Kidney (tissue), 14 donors: Measurements from ENCODE around the gene DCAF5. TPM values are rescaled to one million over a fixed set of nuclear protein-coding genes. Genes with fewer than 3 reads are reported as not detected.

Source experiments
- DNase-seq, 5 donors: peaks; one replicate each; pipeline ENCODE4 v3.0.0-alpha.2; 2013 to 2020
- FAIRE-seq: peaks from 2 replicates; lab custom pipeline; 2012; peaks lifted over from hg19 to GRCh38; lab: Jason Lieb, UNC
- H3K27ac ChIP-seq, 2 donors: one replicate each; pipeline ENCODE4 v1.7.0; 2013; ENCODE audit warnings: low read depth in 2 of 2, low read length in 2 of 2, inconsistent platforms in 1 of 2
- H3K27me3 ChIP-seq: one replicate; pipeline ENCODE4 v1.7.1; 2013; ENCODE audit warnings: low read length, inconsistent platforms; ENCODE audit not compliant: control insufficient read depth, insufficient read depth
- H3K36me3 ChIP-seq, 3 donors: one replicate each; pipeline versions ENCODE4 v1.7.0 to v1.7.1; 2013; ENCODE audit warnings: low read length in 3 of 3, control low read depth in 1 of 3, inconsistent platforms in 1 of 3; ENCODE audit not compliant: insufficient read depth in 3 of 3, control insufficient read depth in 2 of 3
- H3K4me1 ChIP-seq, 3 donors: one replicate each; pipeline versions ENCODE4 v1.7.0 to v1.7.1; 2013; ENCODE audit warnings: low read length in 3 of 3, inconsistent platforms in 1 of 3, low read depth in 1 of 3; ENCODE audit not compliant: control insufficient read depth in 2 of 3, insufficient read depth in 2 of 3
- H3K4me3 ChIP-seq, 3 donors: one replicate each; pipeline versions ENCODE4 v1.7.0 to v1.8.1; 2013; ENCODE audit warnings: low read length in 3 of 3, control low read depth in 1 of 3, inconsistent platforms in 1 of 3
- H3K9ac ChIP-seq, 3 donors: one replicate each; pipeline versions ENCODE4 v1.7.0 to v1.7.1; 2013; ENCODE audit warnings: low read length in 3 of 3, control low read depth in 1 of 3, inconsistent platforms in 1 of 3
- H3K9me3 ChIP-seq, 3 donors: one replicate each; pipeline versions ENCODE4 v1.7.0 to v1.7.1; 2013; ENCODE audit warnings: low read length in 3 of 3, control low read depth in 1 of 3, inconsistent platforms in 1 of 3; ENCODE audit not compliant: control insufficient read depth in 2 of 3, insufficient read depth in 1 of 3
- CTCF ChIP-seq: IDR thresholded peaks from 3 replicates; pipeline ENCODE4 v1.5.1; 2012; ENCODE audit warnings: mild to moderate bottlenecking, moderate library complexity, borderline replicate concordance; ENCODE audit not compliant: insufficient read depth; ENCODE audit errors: extremely low read depth
- intact Hi-C: fragments of 100-400 bp; cut with DNase I; formaldehyde crosslinking; loops from one replicate; pipeline ENCODE4 v1.11.1; 2022
- polyA plus RNA-seq: library from polyadenylated mRNA; stranded (reverse); fragments of 350-450 nt; fragmentation: Illumina TruSeq; extraction: RNeasy Lipid Tissue Mini Kit (QIAGEN cat#74804); gene quantifications from one replicate; pipeline ENCODE4 v1.2.3, GENCODE V29; 2014; ENCODE audit warnings: low read depth, low replicate concordance; ENCODE audit not compliant: insufficient read depth
- total RNA-seq: library from RNA; stranded (reverse); fragmentation: NEBNext Ultra II Directional; extraction: Animal tissue kit (Norgen Biotek cat#: 25700); gene quantifications from one replicate; pipeline ENCODE4 v1.2.1, GENCODE V29; 2021
- donor health status: control.
- donor health status: control.
- donor health status: control.
- donor health status: control.
- donor health status: control.
- donor health status: DM: yes; HTN: yes; CAD: no.
- donor health status: Normal renal cell carcinoma (clear cell type).

The DCAF5 gene
- total and polyA plus RNA-seq, 2 donors from 2014 or later: 17.3 to 51.0 TPM

GRCh38 chr14:69131176-69131575, 21.7 kb downstream of the DCAF5 start:
- Histone ChIP-seq H3K9me3 (no peaks in the 10 kb centered on the region), H3K4me3 (no peak overlapping the region), H3K9ac (no peak overlapping the region), H3K36me3 (no peaks in the 10 kb centered on the region), H3K27ac (no peak overlapping the region), H3K27me3 (no peaks in the 10 kb centered on the region), H3K4me1 (peaks cover 0 to 34% (median 13%) of the 10 kb centered on the region in 3 donors)
- intact Hi-C loops: no loop called here
- FAIRE-seq (no peak), DNase-seq (no peak)
- no peak for TF ChIP-seq CTCF

- TF ChIP-seq CTCF: peak; percentile 99
- Histone ChIP-seq H3K27ac (no peak overlapping the region), H3K36me3 (no peaks in the 10 kb centered on the region), H3K9ac (peak overlapping the region in 1 of 3 donors; percentile 60), H3K27me3 (no peaks in the 10 kb centered on the region), H3K4me3 (no peak overlapping the region), H3K4me1 (peaks cover 0 to 34% (median 13%) of the 10 kb centered on the region in 3 donors), H3K9me3 (no peaks in the 10 kb centered on the region)
- intact Hi-C loops: no loop called here
- DNase-seq (peak; percentile 75 to 93 (median 80)), FAIRE-seq (peak; percentile 52)
Measured at GRCh38 chr14:69129264-69129880, 23.5 kb downstream of the DCAF5 start.

GRCh38 chr14:69118305-69118704, 34.6 kb downstream of the DCAF5 start:
- Histone ChIP-seq H3K27me3 (no peaks in the 10 kb centered on the region), H3K9me3 (no peaks in the 10 kb centered on the region), H3K36me3 (peaks cover 19 to 49% (median 28%) of the 10 kb centered on the region in 3 donors), H3K4me3 (no peak overlapping the region), H3K9ac (no peak overlapping the region), H3K4me1 (peaks cover 0 to 3% (median 0%) of the 10 kb centered on the region in 3 donors), H3K27ac (no peak overlapping the region)
- TF ChIP-seq CTCF: no peak
- intact Hi-C loops: no loop called here
- DNase-seq (no peak), FAIRE-seq (no peak)
